Testis (tissue), 5 donors: ENCODE results near the gene METTL3. TPM values are rescaled to one million over a fixed set of nuclear protein-coding genes. Genes with fewer than 3 reads are reported as not detected.

Source experiments
- DNase-seq: peaks from one replicate; pipeline ENCODE4 v3.0.0-alpha.2; 2019
- H3K27ac ChIP-seq, 2 donors: fragments of 200-600 bp; sonication (generic); one replicate each; pipeline ENCODE4 v1.5.1; 2019
- H3K27me3 ChIP-seq: fragments of 200-600 bp; sonication (generic); one replicate; pipeline ENCODE4 v1.5.1; 2019
- H3K36me3 ChIP-seq: fragments of 200-600 bp; sonication (generic); one replicate; pipeline ENCODE4 v1.5.1; 2017; ENCODE audit warnings: low read depth; ENCODE audit errors: missing control alignments
- H3K4me1 ChIP-seq: fragments of 200-600 bp; sonication (generic); one replicate; pipeline ENCODE4 v1.5.1; 2019
- H3K4me3 ChIP-seq, 2 donors: fragments of 200-600 bp; sonication (generic); one replicate each; pipeline ENCODE4 v1.5.1; 2017 to 2019
- H3K9me3 ChIP-seq: fragments of 200-600 bp; sonication (generic); one replicate; pipeline ENCODE4 v1.5.1; 2017
- CTCF ChIP-seq, 3 experiments: fragments of 450-650 bp in 2 of 3; fragments of 200-600 bp in 1 of 3; sonication (generic) in 1 of 3; IDR thresholded peaks; one replicate each; pipeline ENCODE4 v1.5.1; 2016 to 2019; ENCODE audit warnings: antibody characterized with exemption in 3 of 3, mild to moderate bottlenecking in 2 of 3, moderate library complexity in 1 of 3
- POLR2A ChIP-seq: fragments of 450-650 bp; IDR thresholded peaks from one replicate; pipeline ENCODE4 v1.6.1; 2017; ENCODE audit warnings: antibody characterized with exemption, mild to moderate bottlenecking, moderate library complexity
- WGBS, 2 donors: methylation state at CpG; one replicate each; pipeline ENCODE4 v1.1.5; 2018; 5-methylcytosine and 5-hydroxymethylcytosine counted together
- intact Hi-C: fragments of 100-400 bp; cut with DNase I; formaldehyde crosslinking; loops from one replicate; pipeline ENCODE4 v1.15.1; 2023; ENCODE audit warnings: low total_unique reads
- long read RNA-seq, 2 donors: transcript quantifications; one replicate each; lab custom pipeline, GENCODE V29; 2026
- polyA plus RNA-seq: library from polyadenylated mRNA; stranded (reverse); fragments of 350-450 nt; fragmentation: Illumina TruSeq; extraction: RNeasy Lipid Tissue Mini Kit (QIAGEN cat#74804); gene quantifications from one replicate; pipeline ENCODE4 v1.2.3, GENCODE V29; 2014; ENCODE audit warnings: low read depth, low replicate concordance; ENCODE audit not compliant: insufficient read depth
- total RNA-seq, 2 donors: library from RNA; depleted of rRNA; stranded (reverse); fragments of >200 nt; gene quantifications; one replicate each; pipeline ENCODE4 v1.2.3, GENCODE V29; 2016

The METTL3 gene
- total RNA-seq (10 to 100 TPM; 65.7 to 66.3 TPM), polyA plus RNA-seq (81.1 TPM)
- long read RNA-seq, donor 1, transcript METTL3-201 (11 exons, 2,015 nt): major isoform, 9 of 21 reads
- long read RNA-seq, donor 1, partial matches to known transcripts: 8 of 21 reads
- long read RNA-seq, donor 1, other reads (novel, unspliced or antisense): 0 of 21 reads
- long read RNA-seq, donor 2, partial matches to known transcripts: 9 of 14 reads
- long read RNA-seq, donor 2, other reads (novel, unspliced or antisense): 0 of 14 reads

GRCh38 chr14:21510735-21511657 is at the start of gene METTL3:
Gene METTL3, minus strand, starts transcription at chr14:21511340. Its CDS starts 117 bp downstream, at chr14:21511223.
- TF ChIP-seq CTCF (IDR thresholded peaks at IDR 0.05) (peak in 1 of 3 experiments; percentile 6), POLR2A (no peak)
- H3K9me3 ChIP-seq: no peaks in the 10 kb centered on the region
- peak within 1 kb of the TSS; percentile 66 to 74 for H3K27ac ChIP-seq
- DNase-seq: peak; percentile 100
- H3K27me3 ChIP-seq: no peaks in the 10 kb centered on the region
- H3K4me3 ChIP-seq: peak within 1 kb of the TSS; percentile 78 to 85
- H3K36me3 ChIP-seq: no peaks in the 10 kb centered on the region
- intact Hi-C loops: no loop called here
- WGBS, 2 donors: 0% methylated on average over 46 to 53 of the region's 53 CpGs
- peaks cover 9% of the 10 kb centered on the region for H3K4me1 ChIP-seq

GRCh38 chr14:21558703-21559170 is 47.6 kb upstream of the METTL3 start:
- Histone ChIP-seq H3K9me3 (no peaks in the 10 kb centered on the region), H3K4me3 (no peak overlapping the region), H3K36me3 (no peaks in the 10 kb centered on the region), H3K27me3 (no peaks in the 10 kb centered on the region), H3K4me1 (peaks cover 17% of the 10 kb centered on the region), H3K27ac (no peak overlapping the region)
- WGBS, 2 donors: 71 to 74% methylated on average over 8 of the region's 8 CpGs
- TF ChIP-seq POLR2A (no peak), CTCF (IDR thresholded peaks at IDR 0.05) (no peak)
- intact Hi-C loops: no loop called here
- no peak for DNase-seq

GRCh38 chr14:21557084-21557901 is 46.2 kb upstream of the METTL3 start:
- 4 to 7% methylated on average over 11 of the region's 11 CpGs for WGBS, 2 donors

More at GRCh38 chr14:21557084-21557901, 46.2 kb upstream of the METTL3 start:
- TF ChIP-seq POLR2A (no peak), CTCF (IDR thresholded peaks at IDR 0.05) (peak; percentile 85 to 89 (median 86))
- no peaks in the 10 kb centered on the region for H3K27me3 ChIP-seq
- H3K4me3 ChIP-seq: peak overlapping the region; percentile 19 to 34
- peaks cover 17% of the 10 kb centered on the region for H3K4me1 ChIP-seq
- DNase-seq: peak; percentile 96
- intact Hi-C loops: no loop called here
- no peaks in the 10 kb centered on the region for H3K36me3 ChIP-seq
- H3K27ac ChIP-seq: peak overlapping the region; percentile 21 to 76
- H3K9me3 ChIP-seq: no peaks in the 10 kb centered on the region
